Fibroblast of skin of abdomen (primary cell): Measurements from ENCODE around the gene TEX26.
A peak's percentile ranks its signal among the peaks of the same experiment; 100 is the strongest.

Experiments
- DNase-seq: peaks from one replicate; pipeline ENCODE4 v3.0.0-alpha.2; 2013

The TEX26 gene

GRCh38 chr13:31014456-31014855 is 82.0 kb downstream of the TEX26 start:
- no peak for DNase-seq

GRCh38 chr13:31015199-31015598 is 82.7 kb downstream of the TEX26 start:
- peak; percentile 22 for DNase-seq

GRCh38 chr13:31016342-31017325 is 84.2 kb downstream of the TEX26 start:
- DNase-seq = no peak

- DNase-seq = no peak
These were observed 86.1 kb downstream of the TEX26 start for GRCh38 chr13:31018511-31018910.

GRCh38 chr13:31020996-31021395 is 88.5 kb downstream of the TEX26 start:
- no peak for DNase-seq

- no peak for DNase-seq
These were observed 89.9 kb downstream of the TEX26 start for GRCh38 chr13:31022288-31022895.

GRCh38 chr13:31022928-31023530 is 90.6 kb downstream of the TEX26 start:
- DNase-seq = no peak
